NCI-H2107 (cell line): ENCODE data around the gene REEP3.

Experiments used
- DNase-seq: peaks from one replicate; lab custom pipeline; 2025; lab: John Stamatoyannopoulos, UW

REEP3 gene

DNA sequence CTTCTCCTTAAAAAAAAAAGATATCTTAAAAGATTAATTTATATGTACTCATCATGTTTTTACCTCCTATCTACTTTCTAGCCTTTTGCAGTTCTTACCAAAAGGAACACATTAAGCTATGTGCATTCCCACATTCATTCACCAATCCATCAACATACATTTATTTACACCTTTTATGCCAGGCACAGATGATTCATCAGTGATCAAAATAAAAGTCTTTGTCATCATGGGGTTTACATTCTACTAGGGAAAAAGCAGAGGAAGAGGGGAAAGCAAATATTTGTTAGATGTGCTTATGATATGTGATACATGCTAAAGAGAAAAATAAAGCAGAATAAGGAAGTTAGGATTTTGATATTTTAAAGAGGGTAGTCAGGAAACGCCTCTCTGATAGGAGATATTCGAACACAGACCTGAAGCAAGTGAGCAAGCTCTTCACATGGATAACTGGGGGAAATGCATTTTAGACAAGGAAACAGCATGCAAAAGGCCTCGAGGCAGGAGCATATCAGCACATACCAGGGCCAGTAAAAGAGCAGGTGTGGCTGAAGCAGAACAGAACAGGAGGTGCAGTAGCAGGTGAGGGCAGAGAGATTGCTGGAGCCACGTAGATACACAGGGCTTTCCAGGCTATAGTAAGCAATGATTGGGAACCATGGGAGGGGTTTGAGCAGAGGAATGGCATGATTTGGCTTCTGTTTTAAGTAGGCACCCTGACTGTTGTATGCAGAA, 67.4 kb downstream of the REEP3 start:
- no peak for DNase-seq

DNA sequence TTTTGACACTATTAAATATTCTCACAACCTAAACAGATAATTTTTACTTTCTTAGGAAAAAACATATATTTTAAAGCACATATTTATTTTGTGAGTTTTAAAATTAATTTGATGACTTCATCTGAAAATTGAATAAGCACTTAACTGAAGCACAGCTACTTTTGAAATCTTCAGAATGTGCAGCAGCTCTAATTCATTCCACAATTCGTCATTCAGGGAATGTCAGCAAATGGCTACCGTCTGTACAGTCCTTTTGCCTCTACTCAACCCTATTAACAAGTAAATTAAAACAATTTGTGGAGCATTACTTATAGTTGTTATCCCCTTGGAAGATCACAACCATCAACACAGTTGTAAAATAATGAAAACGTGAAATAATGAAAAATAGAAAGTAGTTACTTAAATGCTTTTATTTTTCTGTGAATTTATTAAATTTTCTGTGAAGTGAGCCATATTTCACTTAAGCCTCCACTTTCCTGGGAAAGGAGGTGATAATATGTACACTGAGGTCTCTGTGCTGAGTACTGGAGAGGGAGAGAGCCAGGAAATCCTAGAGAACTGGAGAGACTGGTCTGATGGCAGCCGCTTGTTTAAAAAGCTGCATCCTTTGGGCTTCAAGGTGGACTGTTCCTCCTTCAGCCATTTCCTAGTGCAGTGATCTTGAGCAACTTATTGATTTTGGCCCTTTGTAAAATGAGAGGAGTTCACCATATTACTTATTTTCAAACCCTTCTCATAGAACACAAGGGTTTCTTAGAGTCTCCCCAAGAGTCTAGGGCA, 70.6 kb downstream of the REEP3 start:
- no peak for DNase-seq

DNA sequence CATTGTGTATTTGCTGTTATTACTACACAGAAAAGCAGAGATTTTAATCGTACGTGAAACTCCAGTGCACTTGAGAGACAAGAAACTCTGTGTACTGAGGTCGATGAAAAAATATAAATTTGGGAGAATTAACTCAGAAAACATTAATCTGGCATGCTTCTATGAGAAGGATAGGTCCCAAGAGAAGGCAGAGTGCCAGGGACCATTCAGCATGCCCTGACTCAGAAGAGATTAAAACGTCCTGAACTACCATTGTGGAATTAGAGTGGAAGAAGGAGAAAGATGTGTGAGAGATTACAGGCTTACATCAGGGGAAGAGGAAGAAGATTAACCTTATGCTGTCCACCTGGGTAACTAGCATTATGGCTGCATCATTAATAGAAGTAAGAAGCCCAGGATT, 72.4 kb downstream of the REEP3 start:
- DNase-seq, result no peak

DNA sequence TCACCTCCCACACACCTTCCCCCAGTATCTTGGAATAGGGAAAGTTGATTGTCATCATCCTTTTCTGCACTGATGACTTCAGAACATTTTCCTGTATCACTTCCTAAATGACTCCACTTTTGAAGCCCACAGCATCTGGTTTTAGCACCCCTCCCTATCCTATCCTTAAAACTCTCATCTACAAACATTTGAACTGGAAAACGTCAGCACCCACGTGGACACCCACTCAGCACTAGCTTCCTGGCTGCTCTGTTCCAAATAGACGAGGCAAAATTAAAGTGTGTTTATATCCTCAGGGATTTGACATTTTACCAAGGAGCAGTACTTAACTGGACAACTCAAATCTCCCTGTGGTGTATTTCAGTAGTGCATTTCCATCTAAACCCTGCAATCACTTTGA, 73.9 kb downstream of the REEP3 start:
- no peak for DNase-seq

DNA sequence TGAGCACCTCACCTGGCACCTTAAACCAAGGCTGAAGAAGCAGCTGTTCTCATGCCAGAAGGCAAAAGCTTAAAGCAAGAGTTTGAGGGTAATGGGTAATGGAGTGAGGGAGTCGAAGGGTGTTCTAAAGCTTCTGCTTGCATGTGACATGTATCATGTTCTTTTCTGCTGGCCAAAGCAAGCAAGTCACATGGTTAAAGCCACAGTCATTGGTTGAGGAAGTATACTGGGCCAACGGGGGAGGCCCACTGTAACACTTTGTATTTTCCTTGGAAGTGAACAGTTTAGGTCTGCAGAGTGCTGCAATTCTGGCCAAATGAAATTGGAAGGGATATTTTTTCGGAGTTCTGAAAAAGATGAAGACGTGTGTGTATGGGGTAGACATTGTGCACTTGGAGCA, 75.7 kb downstream of the REEP3 start:
- DNase-seq, result no peak

DNA sequence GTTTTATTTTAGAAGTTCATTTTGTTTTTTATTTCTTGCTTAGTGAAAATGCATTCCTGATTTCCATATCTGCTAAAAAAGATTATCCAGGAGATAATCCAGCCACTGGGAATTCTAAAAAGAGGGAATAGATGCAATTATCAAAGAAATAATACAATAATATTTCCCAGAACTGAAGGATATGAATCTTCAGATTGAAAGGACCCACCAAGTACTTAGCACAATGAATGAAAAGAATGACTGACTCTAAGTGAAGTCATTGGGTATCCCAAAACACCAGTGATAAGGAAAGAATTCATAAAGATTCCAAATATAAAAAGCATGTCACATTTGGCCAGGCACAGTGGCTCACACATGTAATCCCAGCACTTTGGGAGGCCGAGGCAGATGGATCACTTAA, 79.3 kb downstream of the REEP3 start:
- no peak for DNase-seq

DNA sequence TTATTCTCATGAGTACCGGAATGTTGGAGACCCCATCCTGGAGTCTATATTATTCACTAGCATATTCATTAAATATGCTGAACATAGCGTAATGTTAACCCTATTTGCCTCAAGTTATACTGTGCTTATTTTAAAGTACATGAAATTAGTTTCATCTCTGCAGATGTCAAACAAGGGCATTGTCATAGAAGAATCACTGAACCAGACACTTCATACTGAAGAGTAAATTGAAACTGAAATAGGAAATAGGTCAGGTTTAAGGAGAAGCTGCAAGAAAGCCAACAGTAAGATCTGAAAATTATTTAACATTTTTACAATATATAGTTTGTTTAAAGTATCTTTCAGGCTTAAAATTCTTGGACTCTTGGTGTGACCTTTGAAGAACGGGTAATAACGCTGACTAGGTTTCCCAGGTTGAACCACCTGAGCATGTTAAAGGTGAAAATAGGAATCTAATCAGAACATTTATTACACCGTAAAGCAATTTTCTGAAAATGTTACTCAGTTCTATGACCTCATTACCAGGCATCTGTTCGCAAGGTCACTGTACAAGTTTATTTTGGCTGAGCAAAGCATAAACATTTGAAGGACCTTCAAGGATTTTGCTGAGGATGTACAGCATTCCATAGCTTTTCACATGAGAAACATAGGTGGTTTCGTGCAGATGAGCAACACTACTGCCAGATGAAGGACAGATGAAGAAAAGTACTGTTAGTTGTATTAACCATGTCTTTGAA, 82.7 kb downstream of the REEP3 start:
- DNase-seq, result no peak

DNA sequence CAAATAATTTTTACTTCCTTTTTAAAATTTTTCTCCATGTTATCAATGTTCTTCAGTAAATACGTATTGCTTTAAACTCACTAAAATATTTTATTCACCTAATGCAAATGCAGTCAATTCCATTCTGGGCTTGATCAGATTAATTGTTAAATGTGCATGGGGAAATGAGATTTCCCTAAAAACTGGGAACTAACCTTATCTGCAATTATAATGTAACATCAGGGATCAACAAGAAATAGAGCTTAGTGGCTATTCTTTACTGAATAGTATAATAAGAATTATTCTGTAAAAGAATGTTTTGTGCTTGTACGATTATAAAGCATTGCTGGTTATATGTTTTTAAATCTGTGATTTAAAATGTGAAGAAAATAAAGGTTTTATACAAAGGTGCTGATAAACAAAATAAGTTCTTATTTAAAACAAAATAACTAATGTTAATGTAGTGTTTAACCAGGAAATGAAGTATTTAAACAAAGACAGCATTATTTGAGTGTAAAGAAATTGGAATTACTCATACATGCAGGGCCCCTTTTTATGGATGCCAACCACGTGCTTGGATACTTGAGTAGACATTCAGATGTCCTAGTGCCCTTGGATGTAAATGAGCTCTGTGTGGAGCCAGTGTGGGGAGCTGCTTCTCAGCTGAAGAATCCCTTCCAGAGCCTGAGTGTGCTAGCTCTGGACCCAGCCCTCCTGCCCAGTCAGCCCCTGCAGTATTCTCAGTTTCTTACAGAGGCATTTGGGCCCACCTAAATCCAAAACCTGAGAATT, 84.2 kb downstream of the REEP3 start:
- DNase-seq, result no peak

DNA sequence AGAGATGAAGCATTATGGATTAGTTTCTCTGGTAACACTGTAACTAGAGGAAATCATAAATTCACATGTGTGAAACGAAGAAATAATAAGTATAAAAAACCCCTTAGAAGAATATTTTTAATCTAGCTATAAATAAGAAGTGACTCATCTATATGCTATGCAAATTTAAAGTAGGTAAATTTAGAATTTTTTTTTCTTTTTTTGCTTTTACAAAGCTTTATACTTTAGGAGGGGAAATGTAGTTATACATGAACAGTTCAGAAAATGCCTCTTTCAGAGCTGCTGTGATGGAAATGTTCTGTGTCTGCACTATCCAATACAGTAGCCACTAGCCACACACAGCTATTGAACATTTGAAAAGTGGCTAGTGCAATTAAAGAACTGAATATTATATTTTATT, 87.3 kb downstream of the REEP3 start:
- DNase-seq, result no peak

DNA sequence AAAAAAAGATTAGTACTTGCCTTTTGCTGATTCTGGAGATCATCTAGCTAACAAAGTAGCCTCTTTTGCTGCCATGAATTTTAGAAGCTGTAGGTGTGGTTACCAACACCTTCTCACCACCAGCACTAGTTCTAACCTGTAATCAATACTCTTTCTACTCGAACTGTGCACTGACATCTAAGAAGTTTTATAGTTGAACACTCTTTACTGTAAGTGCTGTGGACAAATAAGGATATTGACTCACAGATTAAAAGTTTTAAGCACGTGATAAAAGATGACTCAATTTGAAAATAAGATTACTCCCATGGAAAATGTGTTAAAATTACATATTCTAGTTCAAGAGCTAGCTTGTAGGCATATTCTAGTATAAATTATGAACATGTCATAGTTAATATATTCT, 89.9 kb downstream of the REEP3 start:
- no peak for DNase-seq

DNA sequence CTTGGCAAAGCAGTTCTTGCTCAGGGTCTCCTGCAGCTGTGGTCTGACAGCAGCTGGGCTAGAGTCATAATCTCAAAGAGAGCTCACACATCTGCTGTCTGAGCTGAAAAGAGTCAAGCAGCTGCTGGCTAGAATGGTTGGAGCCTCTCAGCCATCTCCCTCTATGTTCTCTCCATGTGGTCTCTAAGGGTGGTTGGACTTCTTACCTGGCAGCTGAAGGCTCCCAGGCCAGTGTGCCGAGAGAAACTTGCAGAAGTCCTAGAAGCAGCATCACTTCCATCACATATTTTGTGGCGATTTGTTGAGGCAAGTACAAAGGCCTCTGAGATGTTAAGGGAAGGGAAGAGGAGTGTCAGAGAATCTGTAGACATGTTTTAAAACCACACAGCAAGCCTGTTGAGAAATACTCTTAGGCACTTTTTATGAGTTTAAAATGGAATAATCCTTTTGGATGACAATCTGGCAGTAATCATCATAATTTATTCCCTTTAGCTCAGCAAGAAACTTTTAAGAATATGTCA, 93.2 kb downstream of the REEP3 start:
- DNase-seq, result no peak

DNA sequence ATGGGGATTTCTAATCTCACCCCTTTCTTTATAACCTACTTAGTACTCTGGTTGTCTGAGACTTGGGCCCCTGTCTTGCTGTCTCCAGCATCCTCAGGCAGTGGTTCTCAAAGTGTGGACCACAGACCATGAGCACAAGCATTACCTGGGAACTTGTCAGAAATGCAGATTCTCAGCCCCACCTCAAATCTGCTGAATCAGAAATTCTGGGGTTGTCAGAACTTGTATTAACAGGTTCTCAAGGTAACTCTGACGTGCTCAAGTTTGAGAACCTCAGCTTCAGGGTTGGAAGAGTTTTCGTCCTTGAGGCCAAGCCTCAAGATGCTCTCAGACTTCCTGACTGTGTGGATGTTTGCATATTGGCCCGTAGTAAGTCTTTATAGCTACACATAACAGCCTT, 97.4 kb downstream of the REEP3 start:
- no peak for DNase-seq

DNA sequence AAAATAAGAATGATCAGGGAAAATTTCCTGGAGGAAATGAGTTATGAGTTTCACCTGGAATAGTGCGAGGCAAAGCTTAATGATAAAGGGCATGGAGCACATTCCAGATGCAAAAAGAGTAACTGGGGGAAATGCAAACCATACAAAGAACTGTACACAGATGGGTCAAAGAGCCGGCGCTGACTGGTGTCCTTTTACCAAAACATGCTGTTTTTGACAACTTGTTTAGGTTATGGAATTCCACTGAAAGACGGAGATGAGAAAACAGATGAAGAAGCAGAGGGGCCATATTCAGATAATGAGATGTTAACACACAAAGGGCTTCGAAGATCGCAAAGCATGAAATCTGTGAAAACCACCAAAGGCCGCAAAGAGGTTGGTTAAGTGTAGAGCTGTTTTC, 98.2 kb downstream of the REEP3 start:
- no peak for DNase-seq

DNA sequence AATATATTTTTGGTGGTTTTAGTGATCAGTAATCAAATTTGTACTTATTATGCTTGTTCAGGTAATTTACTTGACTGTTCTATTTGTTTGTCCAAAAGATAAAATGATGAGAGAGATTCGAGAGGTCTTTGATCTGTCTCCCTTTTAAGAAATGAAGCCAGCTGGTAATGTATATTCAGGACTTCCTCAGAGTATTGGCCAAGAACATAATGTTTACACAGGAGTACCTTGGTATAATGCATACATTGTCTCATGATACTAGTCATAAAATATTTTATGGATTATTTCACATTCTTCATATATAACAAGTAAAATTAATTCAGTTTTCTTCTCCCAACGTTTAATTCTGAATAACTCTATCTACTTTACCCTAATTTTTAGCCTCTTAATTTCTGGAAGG, 100.9 kb downstream of the REEP3 start:
- no peak for DNase-seq

DNA sequence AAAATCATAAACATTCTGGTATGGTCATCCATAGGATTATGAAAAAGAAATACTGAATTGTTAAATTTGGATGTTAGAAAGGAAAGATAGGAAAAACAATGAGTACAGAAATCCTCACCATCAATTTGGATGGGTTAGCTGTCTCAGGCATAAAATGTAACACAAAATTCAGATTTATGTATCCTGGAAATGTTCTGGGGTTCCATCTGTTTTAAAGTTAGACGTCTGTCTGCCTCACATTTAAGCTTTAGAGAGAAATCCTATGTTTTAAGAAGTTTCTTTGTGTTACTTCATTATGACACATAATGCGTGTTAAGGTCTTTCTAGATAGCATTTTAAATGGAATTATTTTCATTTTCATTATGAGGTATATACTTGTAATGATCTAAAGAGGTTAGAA, 103.5 kb downstream of the REEP3 start:
- no peak for DNase-seq

DNA sequence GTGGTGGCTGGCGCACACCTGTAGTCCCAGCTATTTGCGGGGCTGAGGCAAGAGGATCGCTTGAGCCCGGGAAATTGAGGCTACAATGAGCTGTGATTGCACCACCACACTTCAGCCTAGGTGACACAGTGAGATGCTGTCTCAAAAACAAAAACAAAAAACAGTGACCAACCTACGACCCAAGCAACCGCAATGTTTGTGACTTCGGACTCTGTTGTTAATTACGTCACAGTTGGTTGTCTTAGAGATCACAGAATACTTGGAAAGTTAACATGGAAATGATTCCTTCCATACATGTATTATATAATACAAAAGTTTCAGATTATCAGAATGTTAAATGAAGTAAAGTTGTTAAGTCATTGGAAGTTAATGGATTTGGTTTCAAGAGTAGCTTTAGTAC, 106.2 kb downstream of the REEP3 start:
- DNase-seq, result no peak

DNA sequence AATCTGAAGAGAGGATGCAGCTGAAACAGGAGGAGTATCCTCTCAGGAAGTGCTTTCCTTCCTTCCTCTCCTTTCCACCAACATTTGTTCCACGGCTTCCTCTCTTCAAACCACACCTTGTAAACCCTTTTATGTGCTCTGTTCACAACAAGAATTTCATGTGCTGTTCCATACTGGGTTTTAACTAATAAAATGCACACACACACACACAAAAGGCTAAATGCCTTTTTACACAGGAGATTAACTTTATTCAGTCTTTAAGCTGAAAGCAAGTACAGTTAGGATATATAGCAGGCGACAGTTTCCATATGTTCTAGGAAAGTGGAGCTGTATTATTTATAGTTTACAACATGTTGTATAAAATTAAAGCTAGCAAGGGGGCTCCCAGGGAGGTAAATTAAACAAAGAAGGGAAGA, 106.7 kb downstream of the REEP3 start:
- DNase-seq, result no peak

DNA sequence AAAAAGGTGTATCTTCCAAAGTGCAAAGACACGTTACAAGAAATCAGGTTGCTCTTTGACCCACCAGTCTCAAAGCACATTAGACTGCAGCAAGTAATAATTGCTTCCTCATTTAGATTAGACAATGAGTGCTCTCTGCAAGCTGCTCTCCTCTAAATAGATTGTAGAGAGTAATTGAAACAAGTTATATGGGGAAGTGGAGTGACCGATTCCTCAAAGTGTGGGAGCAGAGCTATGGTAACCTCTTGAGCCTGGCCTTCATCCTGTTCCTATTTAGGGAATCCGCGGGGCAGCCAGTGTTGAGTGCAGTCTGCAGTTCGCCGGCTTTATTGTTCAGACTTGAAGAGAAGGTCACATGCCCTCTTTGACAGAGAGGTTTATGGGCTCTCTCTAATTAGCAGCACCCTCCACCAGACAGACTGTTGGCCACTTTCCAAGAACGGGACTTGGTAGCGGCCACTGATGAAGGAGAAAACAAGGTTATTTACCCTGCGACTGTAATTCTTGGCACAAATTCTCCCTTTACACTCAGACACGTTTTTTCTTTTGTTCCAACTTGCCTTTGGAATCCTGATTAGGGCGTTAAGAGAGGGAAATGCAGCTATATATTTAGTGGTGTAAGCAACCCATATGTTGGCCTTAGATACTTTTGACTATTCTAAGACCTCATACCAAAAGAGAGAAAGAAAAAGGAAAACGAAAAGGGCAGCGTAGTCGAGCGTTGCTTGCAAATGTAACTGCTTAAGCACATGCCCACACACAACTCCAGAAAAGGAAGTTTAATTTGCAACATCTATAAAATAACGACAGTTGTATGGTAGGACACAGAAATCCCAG, 107.5 kb downstream of the REEP3 start:
- peak; percentile 53 for DNase-seq

DNA sequence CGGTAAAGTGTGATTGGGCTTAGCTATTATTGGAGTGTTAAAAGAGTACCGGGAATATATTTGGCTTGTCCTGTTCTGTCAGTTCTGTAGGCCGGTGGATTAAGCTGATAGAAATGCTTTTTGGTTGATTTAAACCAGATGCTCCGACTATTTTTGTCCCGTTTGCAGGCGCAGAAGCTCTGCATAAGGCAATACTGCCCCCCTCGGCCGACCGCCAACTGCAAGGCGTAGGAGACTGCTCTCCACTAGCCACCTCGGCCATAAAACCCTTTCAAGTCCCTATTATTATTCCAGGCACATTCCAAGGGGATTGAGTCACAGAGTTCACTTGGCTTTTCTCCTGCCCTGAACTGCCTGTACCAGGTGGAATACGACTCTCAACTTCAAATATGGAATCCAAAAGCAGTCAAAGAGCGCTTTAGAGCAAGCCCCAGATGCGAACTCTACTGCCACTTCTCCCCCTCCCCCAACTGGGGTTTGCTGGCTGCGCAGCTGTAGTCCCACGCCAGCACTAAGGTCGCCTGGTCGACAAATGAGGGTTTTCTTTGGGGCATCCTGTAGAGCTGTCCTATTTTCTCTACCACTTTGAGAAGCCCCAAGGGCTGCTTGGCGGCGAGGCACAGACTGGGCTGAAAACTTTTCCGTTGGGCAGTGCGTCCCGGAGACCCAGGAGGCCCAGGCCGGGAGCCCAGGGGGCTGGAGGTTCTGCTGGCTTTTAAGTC, 108.3 kb downstream of the REEP3 start:
- DNase-seq, result peak; percentile 62
